Smooth muscle cell (in vitro differentiated cells): Measurements from ENCODE around the gene CHN2. TPM values are rescaled to one million over a fixed set of nuclear protein-coding genes. Genes with fewer than 3 reads are reported as not detected.

ENCODE experiments used
- DNase-seq: peaks from one replicate; lab custom pipeline; 2025; ENCODE audit not compliant: unreplicated experiment; lab: John Stamatoyannopoulos, UW
- H2AFZ ChIP-seq: fragments of 200-600 bp; sonication (generic); 2 replicates; pipeline ENCODE4 v1.6.0; 2016; ENCODE audit warnings: antibody characterized with exemption, low read depth, mild to moderate bottlenecking
- H3F3A ChIP-seq: fragments of 200-600 bp; sonication (generic); 2 replicates; pipeline ENCODE4 v1.6.0; 2017; ENCODE audit warnings: antibody characterized with exemption, low read depth
- H3K27ac ChIP-seq: fragments of 200-600 bp; sonication (generic); 2 replicates; pipeline ENCODE4 v1.5.1; 2016; ENCODE audit warnings: low read depth, mild to moderate bottlenecking
- H3K27me3 ChIP-seq: fragments of 200-600 bp; sonication (generic); 2 replicates; pipeline ENCODE4 v1.6.1; 2016; ENCODE audit warnings: low read depth, mild to moderate bottlenecking
- H3K36me3 ChIP-seq: fragments of 200-600 bp; sonication (generic); 2 replicates; pipeline ENCODE4 v1.5.1; 2016; ENCODE audit warnings: low read depth
- H3K4me1 ChIP-seq: fragments of 200-600 bp; sonication (generic); 2 replicates; pipeline ENCODE4 v1.5.1; 2016; ENCODE audit warnings: low read depth
- H3K4me2 ChIP-seq: fragments of 200-600 bp; sonication (generic); 2 replicates; pipeline ENCODE4 v1.6.0; 2016; ENCODE audit warnings: mild to moderate bottlenecking
- H3K4me3 ChIP-seq: fragments of 200-600 bp; sonication (generic); 2 replicates; pipeline ENCODE4 v1.5.1; 2016; ENCODE audit warnings: mild to moderate bottlenecking
- H3K79me2 ChIP-seq: fragments of 200-600 bp; sonication (generic); 2 replicates; pipeline ENCODE4 v1.6.0; 2016; ENCODE audit warnings: low read depth, mild to moderate bottlenecking
- H3K9ac ChIP-seq: fragments of 200-600 bp; sonication (generic); 2 replicates; pipeline ENCODE4 v1.6.0; 2016; ENCODE audit warnings: low read depth
- H3K9me3 ChIP-seq: fragments of 200-600 bp; sonication (generic); replicated peaks from 2 replicates; pipeline ENCODE4 v1.5.1; 2016; ENCODE audit warnings: low read depth
- H4K20me1 ChIP-seq: fragments of 200-600 bp; sonication (generic); 2 replicates; pipeline ENCODE4 v1.6.0; 2016; ENCODE audit warnings: low read depth
- WGBS: methylation state at CpG from one replicate; pipeline ENCODE4 v1.1.7; 2016; ENCODE audit warnings: low lambda C conversion rate; 5-methylcytosine and 5-hydroxymethylcytosine counted together
- polyA plus RNA-seq: library from polyadenylated mRNA; unstranded; fragments of >200 nt; fragmentation: Nextera tagmentation; extraction: Ambion mirVana; gene quantifications from 2 replicates; pipeline ENCODE4 v1.2.1, GENCODE V29; 2016
- total RNA-seq: library from RNA; depleted of rRNA; stranded (reverse); fragments of >200 nt; gene quantifications from 2 replicates; pipeline ENCODE4 v1.2.3, GENCODE V29; 2014
- TF ChIP-seq, protein P1 (sequence below): fragments of 200-600 bp; sonication (generic); IDR thresholded peaks from 2 replicates; pipeline ENCODE4 v1.5.1; 2017; ENCODE audit warnings: borderline replicate concordance, mild to moderate bottlenecking, antibody characterized with exemption; ENCODE audit not compliant: insufficient read depth, poor library complexity, severe bottlenecking

The CHN2 gene
- total and polyA plus RNA-seq, 2 experiments from 2014 or later = 7.4 to 20.7 TPM

DNA sequence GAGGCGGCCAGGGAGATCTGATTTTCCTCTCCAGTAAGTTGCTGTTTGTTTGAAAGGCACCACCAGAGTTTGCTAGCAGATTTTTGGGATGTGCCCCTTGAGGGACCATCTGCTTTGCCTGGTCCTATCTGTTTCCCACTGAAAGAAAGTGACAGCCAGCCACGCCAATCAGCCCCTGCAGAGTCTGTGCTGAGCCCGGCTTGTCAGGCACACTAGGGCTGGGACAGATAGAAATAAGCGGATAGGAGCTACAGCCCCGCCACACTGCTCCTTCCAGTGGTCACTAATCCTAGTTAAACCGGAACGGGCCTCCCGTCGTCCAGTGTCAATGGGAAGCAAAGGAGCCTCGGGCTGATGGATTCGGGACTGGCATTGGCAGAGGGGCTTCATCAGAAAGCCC lies 207.2 kb downstream of the CHN2 start:
- 76% methylated on average over 11 of the region's 11 CpGs for WGBS
- Histone ChIP-seq H3K4me3 (no peak overlapping the region), H3K79me2 (no peaks in the 10 kb centered on the region), H3K27me3 (no peaks in the 10 kb centered on the region), H2AFZ (no peak overlapping the region), H3K36me3 (no peaks in the 10 kb centered on the region), H3K9me3 (no peaks in the 10 kb centered on the region), H3F3A (no peaks in the 10 kb centered on the region), H3K4me2 (no peak overlapping the region), H3K4me1 (no peaks in the 10 kb centered on the region), H3K9ac (no peak overlapping the region), H4K20me1 (no peaks in the 10 kb centered on the region), H3K27ac (no peak overlapping the region)
- TF ChIP-seq, protein P1, sequence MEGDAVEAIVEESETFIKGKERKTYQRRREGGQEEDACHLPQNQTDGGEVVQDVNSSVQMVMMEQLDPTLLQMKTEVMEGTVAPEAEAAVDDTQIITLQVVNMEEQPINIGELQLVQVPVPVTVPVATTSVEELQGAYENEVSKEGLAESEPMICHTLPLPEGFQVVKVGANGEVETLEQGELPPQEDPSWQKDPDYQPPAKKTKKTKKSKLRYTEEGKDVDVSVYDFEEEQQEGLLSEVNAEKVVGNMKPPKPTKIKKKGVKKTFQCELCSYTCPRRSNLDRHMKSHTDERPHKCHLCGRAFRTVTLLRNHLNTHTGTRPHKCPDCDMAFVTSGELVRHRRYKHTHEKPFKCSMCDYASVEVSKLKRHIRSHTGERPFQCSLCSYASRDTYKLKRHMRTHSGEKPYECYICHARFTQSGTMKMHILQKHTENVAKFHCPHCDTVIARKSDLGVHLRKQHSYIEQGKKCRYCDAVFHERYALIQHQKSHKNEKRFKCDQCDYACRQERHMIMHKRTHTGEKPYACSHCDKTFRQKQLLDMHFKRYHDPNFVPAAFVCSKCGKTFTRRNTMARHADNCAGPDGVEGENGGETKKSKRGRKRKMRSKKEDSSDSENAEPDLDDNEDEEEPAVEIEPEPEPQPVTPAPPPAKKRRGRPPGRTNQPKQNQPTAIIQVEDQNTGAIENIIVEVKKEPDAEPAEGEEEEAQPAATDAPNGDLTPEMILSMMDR = no peak
- no peak for DNase-seq

DNA sequence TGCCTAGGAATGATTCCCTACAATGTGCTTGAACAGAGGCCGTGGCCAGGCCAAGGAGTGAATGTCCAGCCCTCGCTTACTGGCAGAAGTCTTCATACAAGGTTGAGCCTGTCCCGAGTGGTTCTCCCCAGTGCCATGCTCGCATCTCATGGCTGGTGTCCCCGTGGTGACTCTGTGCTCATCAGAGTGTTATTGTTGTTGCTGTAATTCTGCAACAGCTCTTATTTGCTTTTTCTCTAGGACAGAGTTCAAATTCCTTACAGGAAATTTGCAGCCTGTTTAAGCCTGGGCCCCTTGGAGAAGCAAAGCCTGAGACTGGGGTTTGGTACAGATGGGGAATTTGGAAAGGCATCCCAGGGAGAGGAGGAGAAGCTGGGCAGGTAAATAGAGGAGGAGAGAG lies 211.3 kb downstream of the CHN2 start:
- Histone ChIP-seq H3F3A (no peaks in the 10 kb centered on the region), H3K27me3 (no peaks in the 10 kb centered on the region), H4K20me1 (no peaks in the 10 kb centered on the region), H3K36me3 (no peaks in the 10 kb centered on the region), H3K4me3 (no peak overlapping the region), H3K4me1 (no peaks in the 10 kb centered on the region), H3K79me2 (no peaks in the 10 kb centered on the region), H3K4me2 (no peak overlapping the region), H3K9me3 (no peaks in the 10 kb centered on the region), H3K9ac (no peak overlapping the region), H2AFZ (no peak overlapping the region), H3K27ac (no peak overlapping the region)
- no peak for DNase-seq
- TF ChIP-seq, protein P1 = no peak
- 89% methylated on average over 5 of the region's 5 CpGs for WGBS

DNA sequence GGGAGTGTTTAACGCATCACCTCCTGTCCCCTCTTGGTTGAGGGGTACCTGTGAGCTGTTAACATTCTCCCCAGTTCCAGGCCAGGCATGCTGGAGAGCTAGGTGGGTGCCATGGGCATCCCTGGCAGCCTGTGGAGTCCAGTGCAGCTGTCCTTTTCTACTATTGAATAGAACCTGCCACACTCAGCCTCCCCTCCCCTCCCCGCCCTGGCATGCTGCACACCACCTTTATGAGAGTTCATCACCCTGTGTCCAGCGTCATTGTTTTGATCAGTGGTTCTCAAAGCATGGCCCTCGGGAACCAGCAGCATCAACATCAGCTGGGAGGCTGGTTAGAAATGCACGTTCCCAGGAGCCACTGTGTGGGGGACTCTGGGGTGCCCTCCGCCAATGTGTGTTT lies 211.8 kb downstream of the CHN2 start:
- Histone ChIP-seq H3K27me3 (no peaks in the 10 kb centered on the region), H3K4me1 (no peaks in the 10 kb centered on the region), H3K27ac (no peak overlapping the region), H2AFZ (no peak overlapping the region), H3K36me3 (no peaks in the 10 kb centered on the region), H4K20me1 (no peaks in the 10 kb centered on the region), H3F3A (no peaks in the 10 kb centered on the region), H3K79me2 (no peaks in the 10 kb centered on the region), H3K9me3 (no peaks in the 10 kb centered on the region), H3K4me3 (no peak overlapping the region), H3K9ac (no peak overlapping the region), H3K4me2 (no peak overlapping the region)
- DNase-seq = no peak
- TF ChIP-seq, protein P1 = no peak
- WGBS = 96% methylated on average over 6 of the region's 6 CpGs

DNA sequence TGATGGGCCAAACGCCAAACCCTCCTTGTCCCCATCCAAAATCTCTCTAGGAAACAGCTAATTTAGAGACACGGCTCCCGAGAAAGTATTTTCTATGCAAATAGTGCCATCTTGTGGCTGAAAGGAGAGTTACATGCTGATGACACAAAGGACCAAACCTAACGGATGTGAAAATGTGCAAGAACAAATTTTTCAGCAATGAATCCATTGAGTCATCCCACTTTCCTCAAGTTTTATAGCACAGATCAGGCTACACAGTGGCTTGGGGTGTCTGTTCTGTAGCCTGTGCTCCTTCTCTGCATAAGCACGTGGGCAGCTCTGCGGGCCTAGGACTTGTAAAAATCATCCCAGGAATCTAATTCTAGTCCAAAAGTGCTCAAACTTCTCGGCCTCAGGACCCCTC lies 214.3 kb downstream of the CHN2 start:
- no peaks in the 10 kb centered on the region for H4K20me1 ChIP-seq
- no peak overlapping the region for H3K4me2 ChIP-seq
- H3K4me3 ChIP-seq = no peak overlapping the region
- no peak overlapping the region for H3K9ac ChIP-seq
- H3K27ac ChIP-seq = no peak overlapping the region
- 10% methylated on average over 7 of the region's 7 CpGs for WGBS
- H3K4me1 ChIP-seq = no peaks in the 10 kb centered on the region
- no peak overlapping the region for H2AFZ ChIP-seq
- TF ChIP-seq, protein P1 = peak; percentile 86
- no peaks in the 10 kb centered on the region for H3K27me3 ChIP-seq
- DNase-seq = peak; percentile 9
- no peaks in the 10 kb centered on the region for H3K9me3 ChIP-seq
- no peaks in the 10 kb centered on the region for H3F3A ChIP-seq
- H3K79me2 ChIP-seq = no peaks in the 10 kb centered on the region
- H3K36me3 ChIP-seq = no peaks in the 10 kb centered on the region
